ENCODE measurements around the gene PRKCA. TPM values are rescaled to one million over a fixed set of nuclear protein-coding genes. Genes with fewer than 3 reads are reported as not detected.

Gene PRKCA
- total and polyA plus RNA-seq, 9 of the 15 experiments (the other 6 are each of a cell fraction or from before 2014, with no cell fraction given), result 3.2 to 33.0 (median 17.8) TPM

DNA sequence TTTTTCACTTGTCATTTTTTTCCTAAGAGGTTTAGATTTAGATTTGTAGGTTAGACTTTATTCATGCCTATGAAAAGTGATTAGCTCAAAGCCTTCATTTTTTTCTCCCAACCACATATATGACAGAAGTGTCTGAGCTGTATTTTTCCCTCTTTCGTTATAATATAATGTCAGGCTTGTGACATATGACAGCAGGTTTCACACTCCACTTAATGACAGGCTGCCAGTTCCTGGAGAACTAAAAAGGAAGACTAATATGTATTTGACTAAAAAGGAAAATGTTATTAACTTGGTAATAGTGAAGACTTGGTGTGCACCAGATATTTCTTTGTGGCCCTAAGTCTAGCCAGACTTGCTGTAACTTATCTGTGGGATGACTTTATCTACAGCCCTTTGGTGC, 331.8 kb downstream of the PRKCA start:
- no peak overlapping the region for H3K27ac ChIP-seq (ENCODE audit: extremely low read depth, low read depth, low read length)
- in situ Hi-C loops (cut with MboI) (no loop called here), intact Hi-C loops (cut with micrococcal nuclease) (no loop called here)
- CTCF ChIA-PET (ENCODE audit: low intra/inter-chr PET ratio), result no interaction called here
- no peaks in the 10 kb centered on the region for H3K9me1 ChIP-seq (ENCODE audit: control insufficient read depth, insufficient read depth, low read length)
- TF ChIP-seq, protein P1, sequence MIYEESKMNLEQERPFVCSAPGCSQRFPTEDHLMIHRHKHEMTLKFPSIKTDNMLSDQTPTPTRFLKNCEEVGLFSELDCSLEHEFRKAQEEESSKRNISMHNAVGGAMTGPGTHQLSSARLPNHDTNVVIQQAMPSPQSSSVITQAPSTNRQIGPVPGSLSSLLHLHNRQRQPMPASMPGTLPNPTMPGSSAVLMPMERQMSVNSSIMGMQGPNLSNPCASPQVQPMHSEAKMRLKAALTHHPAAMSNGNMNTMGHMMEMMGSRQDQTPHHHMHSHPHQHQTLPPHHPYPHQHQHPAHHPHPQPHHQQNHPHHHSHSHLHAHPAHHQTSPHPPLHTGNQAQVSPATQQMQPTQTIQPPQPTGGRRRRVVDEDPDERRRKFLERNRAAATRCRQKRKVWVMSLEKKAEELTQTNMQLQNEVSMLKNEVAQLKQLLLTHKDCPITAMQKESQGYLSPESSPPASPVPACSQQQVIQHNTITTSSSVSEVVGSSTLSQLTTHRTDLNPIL (CRISPR knock-in tag; IDR thresholded peaks at IDR 0.05), result no peak
- no peak overlapping the region for H3K9ac ChIP-seq (ENCODE audit: insufficient read depth in 1 of 2, low read depth in 2 of 2, low read length in 2 of 2)
- no peak overlapping the region for H3K4me3 ChIP-seq
- H2AFZ ChIP-seq (ENCODE audit: low read depth, low read length), result no peak overlapping the region
- no peaks in the 10 kb centered on the region for H3K79me2 ChIP-seq (ENCODE audit: control insufficient read depth, insufficient read depth, low read length)
- no peaks in the 10 kb centered on the region for H3K36me3 ChIP-seq (ENCODE audit: control insufficient read depth, insufficient read depth, low read length)
- H3K9me3 ChIP-seq (replicated peaks; ENCODE audit: control insufficient read depth, insufficient read depth, low read depth, low read length), result no peaks in the 10 kb centered on the region
- H3K27me3 ChIP-seq (ENCODE audit: control insufficient read depth in 2 of 2, insufficient read depth in 2 of 2, low read length in 2 of 2), result no peaks in the 10 kb centered on the region
- H3K4me1 ChIP-seq (replicated peaks in 1 of 2; ENCODE audit: control insufficient read depth in 2 of 2, insufficient read depth in 2 of 2, low read length in 2 of 2), result no peaks in the 10 kb centered on the region
- H3K4me2 ChIP-seq (ENCODE audit: insufficient read depth, low read length), result no peak overlapping the region
- no peak for ATAC-seq
- 0 out of 2 replicates have a peak, but pooled peaks cover 4% of the 10 kb centered on the region for H4K20me1 ChIP-seq (replicated peaks; ENCODE audit: control insufficient read depth, insufficient read depth, low read length)
- 28% methylated on average over 1 of the region's 1 CpG for WGBS (ENCODE audit: insufficient coverage, low coverage, missing lambda C conversion rate)
- DNase-seq (ENCODE audit: extremely low read depth in 1 of 4, low spot score in 3 of 4), result no peak
- BruUV-seq (replicated peaks), result no TSS peak
- FAIRE-seq, result no peak
- POLR2A ChIA-PET, result no interaction called here

DNA sequence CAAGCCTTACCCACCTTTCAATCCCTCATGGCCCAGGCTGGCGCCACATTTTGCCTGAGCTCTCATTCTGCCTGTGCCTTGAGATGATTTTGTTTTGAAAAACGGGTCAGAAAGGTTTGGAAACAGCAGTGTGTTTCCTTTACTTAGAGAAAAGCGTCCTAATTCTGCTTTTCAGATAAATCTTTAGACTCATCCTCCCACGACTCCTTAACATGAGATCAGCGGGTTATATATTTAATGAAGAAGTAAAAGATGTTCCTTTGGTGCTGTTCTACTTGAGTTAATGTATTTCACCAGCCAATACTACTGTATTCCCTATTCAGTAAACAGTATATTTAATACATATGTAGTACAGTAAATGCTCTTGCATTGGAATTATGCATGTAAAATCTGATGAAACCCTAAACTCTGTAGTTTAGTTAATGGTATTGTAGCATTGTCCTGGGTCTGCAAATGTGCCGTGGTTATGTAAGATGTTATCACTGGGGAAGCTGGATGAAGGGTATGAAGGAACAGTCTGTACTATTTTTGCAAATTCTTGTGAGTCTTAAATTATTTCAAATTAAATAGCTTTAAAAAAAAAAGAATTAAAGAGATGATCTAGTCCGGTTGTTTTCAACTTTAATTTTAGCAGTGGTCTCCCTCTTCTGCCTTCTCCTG, 333.1 kb downstream of the PRKCA start:
- CTCF ChIA-PET (ENCODE audit: low intra/inter-chr PET ratio), result no interaction called here
- TF ChIP-seq NCOA1 (IDR thresholded peaks at IDR 0.05; ENCODE audit: low read depth) (no peak), PHF21A (IDR thresholded peaks at IDR 0.05; ENCODE audit: borderline replicate concordance, low read depth) (no peak), ZFP36 (IDR thresholded peaks at IDR 0.05; ENCODE audit: low read depth, low read length, partially characterized antibody) (no peak), TBL1XR1 (IDR thresholded peaks at IDR 0.05; ENCODE audit: low read length in 2 of 2) (no peak), NR2F6 (CRISPR knock-in tag; IDR thresholded peaks at IDR 0.05) (no peak), SIRT6 (IDR thresholded peaks at IDR 0.05; ENCODE audit: low read depth, low read length) (no peak), JUN (IDR thresholded peaks at IDR 0.05; ENCODE audit: borderline replicate concordance, low read depth, low read length) (no peak), JUN (CRISPR knock-in tag; IDR thresholded peaks at IDR 0.05; ENCODE audit: borderline replicate concordance) (no peak), FIP1L1 (IDR thresholded peaks at IDR 0.05; ENCODE audit: low read depth, low read length, poor library complexity, severe bottlenecking) (no peak), HDAC6 (IDR thresholded peaks at IDR 0.05; ENCODE audit: low read depth, low read length) (no peak), MTA3 (IDR thresholded peaks at IDR 0.05; ENCODE audit: borderline replicate concordance) (no peak), RFX1 (IDR thresholded peaks at IDR 0.05) (no peak), FOXO4 (CRISPR knock-in tag; IDR thresholded peaks at IDR 0.05) (no peak)

More for the DNA sequence above, 333.1 kb downstream of the PRKCA start:
- Histone ChIP-seq H3K36me3 (ENCODE audit: control insufficient read depth, insufficient read depth, low read length) (no peaks in the 10 kb centered on the region), H3K27ac (ENCODE audit: extremely low read depth, low read depth, low read length) (no peak overlapping the region), H2AFZ (ENCODE audit: low read depth, low read length) (no peak overlapping the region), H3K27me3 (ENCODE audit: control insufficient read depth in 2 of 2, insufficient read depth in 2 of 2, low read length in 2 of 2) (no peaks in the 10 kb centered on the region), H3K9me3 (replicated peaks; ENCODE audit: control insufficient read depth, insufficient read depth, low read depth, low read length) (no peaks in the 10 kb centered on the region), H3K4me2 (ENCODE audit: insufficient read depth, low read length) (no peak overlapping the region), H3K79me2 (ENCODE audit: control insufficient read depth, insufficient read depth, low read length) (no peaks in the 10 kb centered on the region), H3K4me3 (no peak overlapping the region), H3K4me1 (replicated peaks in 1 of 2; ENCODE audit: control insufficient read depth in 2 of 2, insufficient read depth in 2 of 2, low read length in 2 of 2) (no peaks in the 10 kb centered on the region), H3K9ac (ENCODE audit: insufficient read depth in 1 of 2, low read depth in 2 of 2, low read length in 2 of 2) (no peak overlapping the region), H3K9me1 (ENCODE audit: control insufficient read depth, insufficient read depth, low read length) (no peaks in the 10 kb centered on the region), H4K20me1 (replicated peaks; ENCODE audit: control insufficient read depth, insufficient read depth, low read length) (0 out of 2 replicates have a peak, but pooled peaks cover 4% of the 10 kb centered on the region)
- FAIRE-seq (no peak), DNase-seq (ENCODE audit: extremely low read depth in 1 of 4, low spot score in 3 of 4) (no peak), ATAC-seq (no peak)
- POLR2A ChIA-PET, result no interaction called here
- intact Hi-C loops (cut with micrococcal nuclease), result no loop called here
- WGBS (ENCODE audit: insufficient coverage, low coverage, missing lambda C conversion rate), result 60% methylated on average over 7 of the region's 7 CpGs
- in situ Hi-C loops (cut with MboI), result no loop called here
- no TSS peak for BruUV-seq (replicated peaks)

All from K562 (cell line).